ENCODE measurements around the gene UBE2F.

DNA sequence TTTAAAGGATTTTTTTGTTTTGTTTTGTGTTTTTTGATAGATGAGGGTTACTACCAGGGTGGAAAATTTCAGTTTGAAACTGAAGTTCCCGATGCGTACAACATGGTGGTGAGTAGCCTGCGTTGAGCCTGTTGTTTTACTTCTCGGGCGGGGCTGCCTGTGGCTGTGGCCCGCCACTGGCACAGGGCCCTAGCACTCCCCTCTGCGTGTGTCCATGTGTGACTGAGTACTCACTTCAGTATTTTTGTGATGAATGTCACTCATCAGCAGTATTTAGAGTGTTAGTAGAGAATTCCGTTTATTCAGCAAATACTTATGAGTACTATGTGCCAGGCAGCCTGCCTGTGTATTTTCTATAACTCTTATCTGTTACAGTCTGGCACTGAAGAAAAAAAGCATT lies 49.7 kb downstream of the UBE2F start:
- TF ChIP-seq CTCF (IDR thresholded peaks at IDR 0.05 in 8 of 11, conservative IDR thresholded peaks at IDR 0.05 in 3 of 11) (no peak), POLR2A (IDR thresholded peaks at IDR 0.05) (no peak), POLR2AphosphoS5 (IDR thresholded peaks at IDR 0.05) (no peak)
